Fibroblast of lung (primary cell): ENCODE measurements around the gene CENPE. TPM values are rescaled to one million over a fixed set of nuclear protein-coding genes. Genes with fewer than 3 reads are reported as not detected.
A peak's percentile ranks its signal among the peaks of the same experiment; 100 is the strongest.

ENCODE experiments used
- DNase-seq, 2 donors: peaks; one replicate each; pipeline versions ENCODE4 v3.0.0 to v3.0.0-alpha.2; 2010; ENCODE audit warnings: low read depth in 2 of 2
- H2AFZ ChIP-seq: 2 replicates; pipeline ENCODE4 v1.5.1; 2012; ENCODE audit warnings: low read length, control low read depth, inconsistent platforms
- H3K27ac ChIP-seq: 2 replicates; pipeline ENCODE4 v1.5.1; 2011; ENCODE audit warnings: low read length, control low read depth; ENCODE audit not compliant: insufficient read depth
- H3K27me3 ChIP-seq: 2 replicates; pipeline ENCODE4 v1.5.1; 2011; ENCODE audit warnings: mild to moderate bottlenecking, low read length; ENCODE audit not compliant: control insufficient read depth, insufficient read depth
- H3K36me3 ChIP-seq: 2 replicates; pipeline ENCODE4 v1.5.1; 2011; ENCODE audit warnings: low read length; ENCODE audit not compliant: control insufficient read depth, insufficient read depth
- H3K4me1 ChIP-seq: 2 replicates; pipeline ENCODE4 v1.5.1; 2011; ENCODE audit warnings: low read length; ENCODE audit not compliant: control insufficient read depth, insufficient read depth; ENCODE audit errors: extremely low read depth
- H3K4me2 ChIP-seq: 2 replicates; pipeline ENCODE4 v1.5.1; 2011; ENCODE audit warnings: low read length, control low read depth; ENCODE audit not compliant: insufficient read depth; ENCODE audit errors: extremely low read depth
- H3K4me3 ChIP-seq, 4 experiments: fragments of 200-600 bp in 1 of 4; sonication (generic) in 1 of 4; replicated peaks in 1 of 4; 2 replicates each; pipeline ENCODE4 v1.5.1; 2011 to 2016; ENCODE audit warnings: low read length in 4 of 4, low read depth in 3 of 4, mild to moderate bottlenecking in 3 of 4, control low read depth in 2 of 4, inconsistent platforms in 1 of 4, mixed read lengths in 1 of 4; ENCODE audit not compliant: insufficient read depth in 1 of 4; ENCODE audit errors: control extremely low read depth in 1 of 4
- H3K79me2 ChIP-seq: 2 replicates; pipeline ENCODE4 v1.5.1; 2012; ENCODE audit warnings: mild to moderate bottlenecking, low read length, inconsistent platforms; ENCODE audit not compliant: control insufficient read depth, insufficient read depth
- H3K9ac ChIP-seq: 2 replicates; pipeline ENCODE4 v1.5.1; 2011; ENCODE audit warnings: mild to moderate bottlenecking, low read length, control low read depth; ENCODE audit not compliant: insufficient read depth
- H3K9me3 ChIP-seq: 2 replicates; pipeline ENCODE4 v1.5.1; 2012; ENCODE audit warnings: low read depth, low read length; ENCODE audit not compliant: control insufficient read depth, insufficient read depth
- H4K20me1 ChIP-seq: 2 replicates; pipeline ENCODE4 v1.5.1; 2011; ENCODE audit warnings: low read length; ENCODE audit not compliant: control insufficient read depth, insufficient read depth; ENCODE audit errors: extremely low read depth
- CTCF ChIP-seq, 2 donors: IDR thresholded peaks in 1 of 2; conservative IDR thresholded peaks in 1 of 2; 1 replicate in 1 of 2; 2 replicates in 1 of 2; pipeline ENCODE4 v1.5.1; 2011 to 2012; ENCODE audit warnings: low read length in 2 of 2, control low read depth in 1 of 2, inconsistent platforms in 1 of 2, low read depth in 1 of 2, mild to moderate bottlenecking in 1 of 2
- EZH2 ChIP-seq: IDR thresholded peaks from 2 replicates; pipeline ENCODE4 v1.5.1; 2012; ENCODE audit warnings: low read length, control low read depth, mild to moderate bottlenecking; ENCODE audit errors: missing control alignments
- polyA plus RNA-seq, 2 donors: library from polyadenylated mRNA; depleted of rRNA in 1 of 2; stranded (reverse) in 1 of 2; unstranded in 1 of 2; fragments of >200 nt; gene quantifications; 2 replicates each; pipeline ENCODE4 v1.2.1, GENCODE V29; 2011 to 2012; ENCODE audit warnings: missing spikeins in 1 of 2
- total RNA-seq: library from RNA; depleted of rRNA; stranded (reverse); fragments of >200 nt; gene quantifications from 2 replicates; pipeline ENCODE4 v1.2.1, GENCODE V29; 2014

CENPE gene
- total and polyA plus RNA-seq, 2 donors (not counting 1 experiment from before 2014, with no cell fraction given): 4.1 to 8.6 TPM

DNA sequence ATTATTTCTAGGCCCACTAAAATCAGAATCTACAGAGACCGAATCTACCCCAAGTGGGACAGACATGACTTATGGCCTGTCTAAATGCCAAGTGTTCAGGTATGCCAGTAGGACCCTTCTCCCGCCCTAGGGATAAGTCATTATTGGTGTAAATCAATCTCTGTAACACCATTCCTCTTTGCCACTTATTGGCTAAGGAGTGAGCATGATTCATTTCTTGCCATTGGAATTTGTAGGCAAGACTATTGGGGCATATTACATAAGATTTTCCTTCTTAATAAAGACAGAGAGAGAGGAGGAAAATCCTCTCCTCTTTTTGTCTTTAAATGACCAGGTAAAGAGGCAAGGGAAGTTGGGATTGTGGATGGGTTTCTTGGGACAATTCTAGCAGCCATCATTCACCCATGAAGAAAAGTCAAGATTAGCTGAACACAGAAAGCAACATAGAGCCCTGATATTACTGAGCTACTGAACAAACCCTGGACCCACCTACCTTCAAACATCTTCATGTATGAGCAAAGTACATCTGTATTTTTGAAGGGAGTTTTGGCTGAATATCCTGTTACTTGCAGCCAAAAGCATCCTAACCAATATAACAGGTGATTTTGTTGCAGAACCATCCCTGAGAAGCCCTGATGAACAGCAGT is 124.2 kb downstream of the CENPE start:
- Histone ChIP-seq H3K4me3 (no peak overlapping the region), H3K9ac (no peak overlapping the region), H3K27ac (no peak overlapping the region), H3K4me2 (no peak overlapping the region), H4K20me1 (no peaks in the 10 kb centered on the region), H3K79me2 (peaks cover 8% of the 10 kb centered on the region), H2AFZ (no peak overlapping the region), H3K27me3 (no peaks in the 10 kb centered on the region), H3K36me3 (no peaks in the 10 kb centered on the region), H3K9me3 (no peaks in the 10 kb centered on the region), H3K4me1 (peaks cover 5% of the 10 kb centered on the region)
- DNase-seq: peak; percentile 2 to 4
- TF ChIP-seq CTCF (conservative IDR thresholded peaks at IDR 0.05 in 1 of 2, IDR thresholded peaks at IDR 0.05 in 1 of 2; ENCODE audit: low read depth in 1 of 2, low read length in 2 of 2) (no peak), EZH2 (no peak)

DNA sequence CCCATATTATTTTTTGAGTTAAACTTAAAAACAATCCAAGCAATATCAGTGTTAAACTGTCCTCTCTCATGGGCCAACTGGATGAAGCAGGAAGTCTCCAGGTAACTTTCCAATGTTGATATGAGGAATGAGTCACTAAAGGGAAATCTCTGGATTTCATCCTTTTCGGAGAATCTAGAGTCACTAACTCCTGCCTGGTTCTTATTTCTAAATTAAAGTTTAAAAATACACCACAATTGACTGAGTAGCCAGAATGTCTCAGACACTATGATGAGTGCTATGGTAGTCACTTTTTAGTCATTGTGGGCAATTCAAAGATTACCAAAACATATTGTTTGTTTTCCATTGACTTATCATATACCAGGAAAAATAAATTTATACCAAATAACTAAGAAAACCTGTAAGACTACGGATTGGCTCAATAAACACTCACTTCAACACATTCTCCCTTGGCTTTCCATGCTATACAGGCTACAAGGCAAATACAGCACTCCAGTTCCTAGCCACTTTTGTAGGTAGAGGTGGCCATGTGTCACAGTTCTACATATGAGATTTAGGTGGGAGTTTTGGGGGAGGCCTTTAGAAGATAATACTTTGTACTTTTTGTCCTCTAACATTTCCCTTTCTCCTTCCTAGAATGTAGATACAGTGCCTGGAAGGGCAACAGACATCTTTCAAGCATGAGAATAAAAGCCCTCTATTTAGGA is 130.1 kb downstream of the CENPE start:
- DNase-seq: peak in 1 of 2 donors; percentile 8
- no peak overlapping the region for H3K4me2 ChIP-seq
- TF ChIP-seq CTCF (conservative IDR thresholded peaks at IDR 0.05 in 1 of 2, IDR thresholded peaks at IDR 0.05 in 1 of 2; ENCODE audit: low read depth in 1 of 2, low read length in 2 of 2): no peak
- TF ChIP-seq EZH2: no peak
- peaks cover 2% of the 10 kb centered on the region for H3K79me2 ChIP-seq
- H3K27me3 ChIP-seq: no peaks in the 10 kb centered on the region
- no peaks in the 10 kb centered on the region for H3K9me3 ChIP-seq
- no peak overlapping the region for H2AFZ ChIP-seq
- no peak overlapping the region for H3K9ac ChIP-seq
- no peaks in the 10 kb centered on the region for H4K20me1 ChIP-seq
- H3K4me3 ChIP-seq: no peak overlapping the region
- no peaks in the 10 kb centered on the region for H3K4me1 ChIP-seq
- H3K36me3 ChIP-seq: no peaks in the 10 kb centered on the region
- no peak overlapping the region for H3K27ac ChIP-seq

- Histone ChIP-seq H3K9me3 (no peaks in the 10 kb centered on the region), H3K4me3 (no peak overlapping the region), H3K9ac (no peak overlapping the region), H3K27ac (no peak overlapping the region), H3K36me3 (no peaks in the 10 kb centered on the region), H3K4me1 (no peaks in the 10 kb centered on the region), H2AFZ (no peak overlapping the region), H4K20me1 (no peaks in the 10 kb centered on the region), H3K4me2 (no peak overlapping the region), H3K79me2 (no peaks in the 10 kb centered on the region), H3K27me3 (no peaks in the 10 kb centered on the region)
- no peak for DNase-seq
- TF ChIP-seq CTCF (conservative IDR thresholded peaks at IDR 0.05 in 1 of 2, IDR thresholded peaks at IDR 0.05 in 1 of 2; ENCODE audit: low read depth in 1 of 2, low read length in 2 of 2): no peak
These were observed 137.5 kb downstream of the CENPE start for GRCh38 chr4:103060453-103061148.
